ENCODE data around the gene PCYT2.

PCYT2 gene

GRCh38 chr17:81926451-81927151, 15.4 kb upstream of the PCYT2 start (continued):
- TF ChIP-seq ATF2 (tag by site-specific recombination; IDR thresholded peaks at IDR 0.05; ENCODE audit: low read depth) (peak; percentile 58), REST (tag by site-specific recombination; IDR thresholded peaks at IDR 0.05) (no peak), TCF7L2 (IDR thresholded peaks at IDR 0.05; ENCODE audit: borderline replicate concordance, low read depth, low read length) (no peak), ZNF341 (tag by site-specific recombination; IDR thresholded peaks at IDR 0.05; ENCODE audit: low read depth) (peak; percentile 39; the same call in 1 of the 2 replicates), GLIS2 (tag by site-specific recombination; IDR thresholded peaks at IDR 0.05) (peak; percentile 99), ZNF426 (tag by site-specific recombination; IDR thresholded peaks at IDR 0.05) (no peak), ZNF214 (tag by site-specific recombination; IDR thresholded peaks at IDR 0.05; ENCODE audit: borderline replicate concordance) (no peak), GLIS1 (tag by site-specific recombination; IDR thresholded peaks at IDR 0.05) (peak; percentile 99), ZNF18 (tag by site-specific recombination; IDR thresholded peaks at IDR 0.05) (no peak), ZNF19 (tag by site-specific recombination; IDR thresholded peaks at IDR 0.05; ENCODE audit: low read depth) (no peak), BCL11A (tag by site-specific recombination; IDR thresholded peaks at IDR 0.05; ENCODE audit: low read depth) (peak; percentile 83), ZNF391 (tag by site-specific recombination; IDR thresholded peaks at IDR 0.05; ENCODE audit: borderline replicate concordance, low read depth) (0 out of 2 replicates have a peak, but pooled peaks have one; percentile 27), ZNF629 (tag by site-specific recombination; IDR thresholded peaks at IDR 0.05) (peak; percentile 94), ZBTB10 (tag by site-specific recombination; IDR thresholded peaks at IDR 0.05) (peak; percentile 87), ZNF37A (tag by site-specific recombination; IDR thresholded peaks at IDR 0.05) (no peak), ZFP37 (tag by site-specific recombination; IDR thresholded peaks at IDR 0.05) (peak; percentile 29; the same call in 1 of the 2 replicates), ZNF10 (tag by site-specific recombination; IDR thresholded peaks at IDR 0.05) (no peak), PRDM10 (tag by site-specific recombination; IDR thresholded peaks at IDR 0.05) (peak; percentile 86), ZBTB11 (tag by site-specific recombination; conservative IDR thresholded peaks at IDR 0.05; ENCODE audit: low read depth) (peak; percentile 42), ZNF692 (tag by site-specific recombination; IDR thresholded peaks at IDR 0.05) (peak; percentile 77)

Data from HEK293 (cell line).